ENCODE data around the gene FADS6.
"Not testable (repeated sequence)": the region's sequence is repeated elsewhere in the genome, so short reads cannot be mapped to it uniquely, and the experiment has no call there.

FADS6 gene

GRCh38 chr17:74918906-74919305 lies 25.5 kb upstream of the FADS6 start:
- no peaks in the 10 kb centered on the region for H3K79me2 ChIP-seq (ENCODE audit: control insufficient read depth, insufficient read depth, low read length)
- no peak overlapping the region for H3K4ac ChIP-seq (ENCODE audit: low read depth, low read length)
- no peak overlapping the region for H2BK5ac ChIP-seq (ENCODE audit: low read length)
- no peaks in the 10 kb centered on the region for H3K4me1 ChIP-seq (ENCODE audit: control insufficient read depth, low read depth, low read length)
- no peak overlapping the region for H3K4me3 ChIP-seq (ENCODE audit: low read length)
- no peak overlapping the region for H2BK120ac ChIP-seq (ENCODE audit: low read depth, low read length)
- H3K36me3 ChIP-seq (ENCODE audit: control insufficient read depth, insufficient read depth, low read length) = no peaks in the 10 kb centered on the region
- no peak for DNase-seq
- H3K4me2 ChIP-seq (ENCODE audit: low read length) = no peak overlapping the region
- H4K8ac ChIP-seq (ENCODE audit: low read depth, low read length) = no peak overlapping the region
- no peaks in the 10 kb centered on the region for H3K79me1 ChIP-seq (ENCODE audit: low read length)
- WGBS (ENCODE audit: extremely low coverage, insufficient coverage, low lambda C conversion rate) = no CpG with 5 or more reads among the region's 5 CpGs
- no peak overlapping the region for H3K27ac ChIP-seq (ENCODE audit: low read depth, low read length)
- no peak overlapping the region for H3K23ac ChIP-seq (ENCODE audit: low read length)
- peaks cover 7% of the 10 kb centered on the region for H3K27me3 ChIP-seq (ENCODE audit: insufficient read depth, low read length, poor library complexity)
- H3K18ac ChIP-seq (ENCODE audit: low read length) = no peak overlapping the region
- no peak overlapping the region for H4K5ac ChIP-seq (ENCODE audit: low read length)
- H3K56ac ChIP-seq (ENCODE audit: low read length) = no peak overlapping the region
- no peak overlapping the region for H3K9ac ChIP-seq (ENCODE audit: low read length)
- H2BK15ac ChIP-seq (replicated peaks; ENCODE audit: low read depth) = no peak overlapping the region
- H2AK5ac ChIP-seq (ENCODE audit: low read length) = no peak overlapping the region

DNA sequence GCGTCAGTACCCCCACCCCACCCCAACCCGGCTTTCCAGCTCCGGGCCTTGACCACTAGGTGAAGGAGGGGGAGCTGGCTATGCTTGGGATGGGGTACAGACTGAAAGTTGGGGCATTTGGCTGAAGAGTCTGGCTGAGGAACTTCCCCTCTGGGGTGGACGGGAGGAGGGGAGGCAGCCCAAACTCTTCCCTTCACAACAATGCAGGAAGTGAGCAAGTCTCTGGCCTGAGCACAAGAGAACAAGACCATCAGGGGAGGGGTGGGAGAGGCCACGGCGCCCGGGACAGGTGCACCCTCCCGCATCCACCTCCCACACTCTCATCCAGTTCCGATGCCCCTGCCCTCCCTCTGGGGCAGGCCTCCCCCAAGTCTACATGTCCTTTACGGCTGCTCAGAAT lies 24.0 kb upstream of the FADS6 start:
- Histone ChIP-seq H4K8ac (ENCODE audit: low read depth, low read length) (no peak overlapping the region), H3K36me3 (ENCODE audit: control insufficient read depth, insufficient read depth, low read length) (no peaks in the 10 kb centered on the region), H2BK5ac (ENCODE audit: low read length) (no peak overlapping the region), H3K4me2 (ENCODE audit: low read length) (no peak overlapping the region), H3K79me1 (ENCODE audit: low read length) (no peaks in the 10 kb centered on the region), H3K79me2 (ENCODE audit: control insufficient read depth, insufficient read depth, low read length) (no peaks in the 10 kb centered on the region), H3K4me1 (ENCODE audit: control insufficient read depth, low read depth, low read length) (no peaks in the 10 kb centered on the region), H3K4ac (ENCODE audit: low read depth, low read length) (no peak overlapping the region), H2BK15ac (replicated peaks; ENCODE audit: low read depth) (no peak overlapping the region), H3K27ac (ENCODE audit: low read depth, low read length) (no peak overlapping the region), H3K27me3 (ENCODE audit: insufficient read depth, low read length, poor library complexity) (peaks cover 2% of the 10 kb centered on the region), H2BK120ac (ENCODE audit: low read depth, low read length) (no peak overlapping the region), H3K18ac (ENCODE audit: low read length) (no peak overlapping the region), H3K23ac (ENCODE audit: low read length) (no peak overlapping the region), H3K56ac (ENCODE audit: low read length) (no peak overlapping the region), H3K4me3 (ENCODE audit: low read length) (no peak overlapping the region), H3K9ac (ENCODE audit: low read length) (no peak overlapping the region), H2AK5ac (ENCODE audit: low read length) (no peak overlapping the region), H4K5ac (ENCODE audit: low read length) (no peak overlapping the region)
- no peak for DNase-seq
- no CpG with 5 or more reads among the region's 10 CpGs for WGBS (ENCODE audit: extremely low coverage, insufficient coverage, low lambda C conversion rate)

GRCh38 chr17:74916851-74917199 lies 23.4 kb upstream of the FADS6 start:
- Histone ChIP-seq H4K8ac (ENCODE audit: low read depth, low read length) (no peak overlapping the region), H2BK120ac (ENCODE audit: low read depth, low read length) (no peak overlapping the region), H3K79me2 (ENCODE audit: control insufficient read depth, insufficient read depth, low read length) (no peaks in the 10 kb centered on the region), H3K27me3 (ENCODE audit: insufficient read depth, low read length, poor library complexity) (no peaks in the 10 kb centered on the region), H3K9ac (ENCODE audit: low read length) (no peak overlapping the region), H2AK5ac (ENCODE audit: low read length) (no peak overlapping the region), H2BK5ac (ENCODE audit: low read length) (no peak overlapping the region), H3K4me3 (ENCODE audit: low read length) (no peak overlapping the region), H3K4me1 (ENCODE audit: control insufficient read depth, low read depth, low read length) (no peaks in the 10 kb centered on the region), H3K36me3 (ENCODE audit: control insufficient read depth, insufficient read depth, low read length) (no peaks in the 10 kb centered on the region), H4K5ac (ENCODE audit: low read length) (no peak overlapping the region), H3K4ac (ENCODE audit: low read depth, low read length) (no peak overlapping the region), H3K27ac (ENCODE audit: low read depth, low read length) (no peak overlapping the region), H3K4me2 (ENCODE audit: low read length) (no peak overlapping the region), H3K18ac (ENCODE audit: low read length) (no peak overlapping the region), H2BK15ac (replicated peaks; ENCODE audit: low read depth) (no peak overlapping the region), H3K23ac (ENCODE audit: low read length) (no peak overlapping the region), H3K79me1 (ENCODE audit: low read length) (no peaks in the 10 kb centered on the region), H3K56ac (ENCODE audit: low read length) (no peak overlapping the region)
- no CpG with 5 or more reads among the region's 11 CpGs for WGBS (ENCODE audit: extremely low coverage, insufficient coverage, low lambda C conversion rate)
- DNase-seq = no peak

DNA sequence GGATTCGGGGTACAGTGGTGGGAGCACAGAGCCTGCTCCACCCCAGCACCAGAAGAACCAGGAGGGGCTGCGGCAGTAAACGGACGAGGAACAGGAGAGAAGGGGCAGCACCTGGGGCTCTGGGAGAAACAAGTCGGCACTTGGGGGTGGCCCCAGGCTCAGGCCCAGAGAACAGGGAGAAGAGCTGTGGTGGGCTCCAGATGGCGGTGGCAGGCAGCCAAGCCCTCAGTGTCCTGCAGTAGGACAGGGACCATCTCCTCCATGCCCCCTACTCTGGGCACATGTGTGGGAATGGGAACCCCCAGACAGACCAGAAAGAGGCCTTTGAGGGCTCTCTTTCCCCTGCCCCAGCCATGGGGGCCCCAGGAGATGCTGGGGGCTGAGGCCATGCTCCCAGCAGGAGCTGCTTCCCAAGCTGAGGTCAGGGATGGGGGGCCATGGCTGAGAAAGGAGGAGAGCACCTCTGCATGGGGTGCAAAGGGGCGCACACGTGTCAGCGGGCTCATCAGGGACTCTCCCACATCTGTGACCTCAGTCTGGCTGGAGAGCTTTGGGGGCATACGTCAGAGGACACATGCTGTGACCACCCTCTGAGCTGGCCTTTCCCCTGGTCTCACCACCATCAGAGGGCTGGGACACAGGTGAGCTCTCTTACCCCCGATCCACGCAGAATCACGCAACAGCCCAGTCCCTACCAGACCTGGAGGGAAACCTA lies 22.9 kb upstream of the FADS6 start:
- no peak for DNase-seq
- H3K79me2 ChIP-seq (ENCODE audit: control insufficient read depth, insufficient read depth, low read length) = no peaks in the 10 kb centered on the region

DNA sequence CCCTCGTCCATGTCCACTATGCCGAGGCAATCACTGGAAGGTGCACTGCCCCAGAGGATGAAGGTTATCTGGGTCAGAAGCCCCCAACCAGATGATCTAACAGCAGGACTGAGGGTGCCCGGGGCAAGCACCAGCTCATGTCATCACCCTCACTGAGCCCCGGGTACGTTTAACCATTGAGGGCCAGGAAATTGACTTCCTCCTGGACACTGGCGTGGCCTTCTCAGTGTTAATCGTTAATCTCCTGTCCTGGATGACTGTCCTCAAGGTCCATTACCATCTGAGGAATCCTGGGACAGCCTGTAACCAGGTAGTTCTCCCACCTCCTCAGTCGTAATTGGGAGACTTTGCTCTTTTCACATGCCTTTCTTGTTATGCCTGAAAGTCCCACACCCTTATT lies 18.0 kb upstream of the FADS6 start:
- H3K79me1 ChIP-seq (ENCODE audit: low read length); H2BK5ac ChIP-seq (ENCODE audit: low read length); H3K79me2 ChIP-seq (ENCODE audit: control insufficient read depth, insufficient read depth, low read length); DNase-seq; H3K36me3 ChIP-seq (ENCODE audit: control insufficient read depth, insufficient read depth, low read length); H4K8ac ChIP-seq (ENCODE audit: low read depth, low read length); H2BK120ac ChIP-seq (ENCODE audit: low read depth, low read length); H2AK5ac ChIP-seq (ENCODE audit: low read length); H3K9ac ChIP-seq (ENCODE audit: low read length); H3K18ac ChIP-seq (ENCODE audit: low read length); H3K23ac ChIP-seq (ENCODE audit: low read length); H3K27me3 ChIP-seq (ENCODE audit: insufficient read depth, low read length, poor library complexity); H2BK15ac ChIP-seq (replicated peaks; ENCODE audit: low read depth); H3K4ac ChIP-seq (ENCODE audit: low read depth, low read length); H4K5ac ChIP-seq (ENCODE audit: low read length); H3K4me3 ChIP-seq (ENCODE audit: low read length); H3K56ac ChIP-seq (ENCODE audit: low read length); H3K4me1 ChIP-seq (ENCODE audit: control insufficient read depth, low read depth, low read length); H3K4me2 ChIP-seq (ENCODE audit: low read length); H3K27ac ChIP-seq (ENCODE audit: low read depth, low read length): not testable (repeated sequence)
- no CpG with 5 or more reads among the region's 8 CpGs for WGBS (ENCODE audit: extremely low coverage, insufficient coverage, low lambda C conversion rate)

More for the DNA sequence above, 22.9 kb upstream of the FADS6 start:
- Histone ChIP-seq H4K5ac (ENCODE audit: low read length) (no peak overlapping the region), H3K23ac (ENCODE audit: low read length) (no peak overlapping the region), H2BK5ac (ENCODE audit: low read length) (no peak overlapping the region), H4K8ac (ENCODE audit: low read depth, low read length) (no peak overlapping the region), H3K36me3 (ENCODE audit: control insufficient read depth, insufficient read depth, low read length) (no peaks in the 10 kb centered on the region), H3K9ac (ENCODE audit: low read length) (no peak overlapping the region), H3K4me3 (ENCODE audit: low read length) (no peak overlapping the region), H3K4ac (ENCODE audit: low read depth, low read length) (no peak overlapping the region), H2AK5ac (ENCODE audit: low read length) (no peak overlapping the region), H2BK120ac (ENCODE audit: low read depth, low read length) (no peak overlapping the region), H3K4me1 (ENCODE audit: control insufficient read depth, low read depth, low read length) (no peaks in the 10 kb centered on the region), H3K27ac (ENCODE audit: low read depth, low read length) (no peak overlapping the region), H2BK15ac (replicated peaks; ENCODE audit: low read depth) (no peak overlapping the region), H3K18ac (ENCODE audit: low read length) (no peak overlapping the region), H3K4me2 (ENCODE audit: low read length) (no peak overlapping the region), H3K27me3 (ENCODE audit: insufficient read depth, low read length, poor library complexity) (no peaks in the 10 kb centered on the region), H3K79me1 (ENCODE audit: low read length) (no peaks in the 10 kb centered on the region), H3K56ac (ENCODE audit: low read length) (no peak overlapping the region)
- WGBS (ENCODE audit: extremely low coverage, insufficient coverage, low lambda C conversion rate) = no CpG with 5 or more reads among the region's 13 CpGs

DNA sequence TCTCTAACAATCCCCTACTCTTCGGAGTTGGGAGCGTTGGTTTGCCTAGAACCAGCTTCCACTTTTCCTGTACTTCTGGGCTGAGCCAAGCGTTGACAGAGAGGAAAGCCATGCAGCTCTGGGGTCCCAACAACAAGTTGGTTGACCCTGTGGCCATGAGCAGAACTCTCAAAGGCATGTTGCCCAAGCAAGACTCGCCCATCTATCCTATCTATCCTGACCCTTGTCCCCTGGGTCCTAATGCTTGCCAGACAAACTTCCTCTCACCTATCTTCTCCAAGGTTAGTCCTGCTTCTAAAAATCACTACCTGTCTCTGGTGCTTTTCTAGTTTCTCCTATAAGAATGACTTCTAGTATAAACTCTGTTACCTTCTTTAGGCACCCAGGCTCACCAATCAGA lies 15.7 kb upstream of the FADS6 start:
- not testable (repeated sequence) for H3K4me1 ChIP-seq (ENCODE audit: control insufficient read depth, low read depth, low read length); H3K23ac ChIP-seq (ENCODE audit: low read length); H2BK5ac ChIP-seq (ENCODE audit: low read length); H4K8ac ChIP-seq (ENCODE audit: low read depth, low read length); H3K36me3 ChIP-seq (ENCODE audit: control insufficient read depth, insufficient read depth, low read length); H2AK5ac ChIP-seq (ENCODE audit: low read length); H3K56ac ChIP-seq (ENCODE audit: low read length); H3K4me3 ChIP-seq (ENCODE audit: low read length); H3K9ac ChIP-seq (ENCODE audit: low read length); H4K5ac ChIP-seq (ENCODE audit: low read length); H3K79me2 ChIP-seq (ENCODE audit: control insufficient read depth, insufficient read depth, low read length); H3K27ac ChIP-seq (ENCODE audit: low read depth, low read length); H2BK15ac ChIP-seq (replicated peaks; ENCODE audit: low read depth); H2BK120ac ChIP-seq (ENCODE audit: low read depth, low read length); H3K4me2 ChIP-seq (ENCODE audit: low read length); H3K18ac ChIP-seq (ENCODE audit: low read length); H3K79me1 ChIP-seq (ENCODE audit: low read length); H3K4ac ChIP-seq (ENCODE audit: low read depth, low read length); H3K27me3 ChIP-seq (ENCODE audit: insufficient read depth, low read length, poor library complexity)
- WGBS (ENCODE audit: extremely low coverage, insufficient coverage, low lambda C conversion rate) = no CpG with 5 or more reads among the region's 4 CpGs
- DNase-seq = peak; percentile 39

Data from mesendoderm (in vitro differentiated cells).